HCT116 (cell line): Measurements from ENCODE around the gene ETV7. TPM values are rescaled to one million over a fixed set of nuclear protein-coding genes. Genes with fewer than 3 reads are reported as not detected.

ENCODE experiments used
- ATAC-seq: fragments of 200-7000 bp; cut with Tn5 transposase; 2 replicates; pipeline ENCODE4 v1.9.1; 2020; ENCODE audit warnings: mild to moderate bottlenecking, moderate library complexity
- BruUV-seq: library from RNA; stranded (reverse); fragments of 400-500 nt; replicated peaks from 2 replicates; lab custom pipeline; 2021; lab: Mats Ljungman, UMichigan
- CTCF ChIA-PET: fragments of 300-600 bp; sonication (Branson Sonifier 250); formaldehyde crosslinking; loops from one replicate; lab custom pipeline; 2021; ENCODE audit warnings: antibody characterized with exemption; lab: Charles Lee
- POLR2A ChIA-PET: fragments of 300-600, 350-600 bp; sonication (Branson Sonifier 250); formaldehyde crosslinking; loops from one replicate; lab custom pipeline; 2021; ENCODE audit warnings: antibody characterized with exemption; lab: Charles Lee
- RAD21 ChIA-PET, 2 experiments: fragments of 300-600 bp; sonication (Branson Sonifier 250); formaldehyde crosslinking; loops; one replicate each; lab custom pipeline; 2023; ENCODE audit warnings: low total read pairs in 2 of 2; ENCODE audit not compliant: uncharacterized antibody in 2 of 2, unreplicated experiment in 2 of 2, low non-redundant PET in 1 of 2; lab: Charles Lee
- DNase-seq: peaks from one replicate; pipeline ENCODE4 v3.0.0-alpha.2; 2010; ENCODE audit warnings: low read depth, low spot score
- H2AFZ ChIP-seq: fragments of 200-600 bp; shearing (Covaris generic), sonication (generic); 2 replicates; pipeline ENCODE4 v1.6.1; 2017; ENCODE audit warnings: low read depth, mixed run types, mixed read lengths, antibody characterized with exemption, low read length; ENCODE audit not compliant: poor library complexity, severe bottlenecking
- H3K27ac ChIP-seq: 2 replicates; pipeline ENCODE4 v1.5.1; 2012; ENCODE audit warnings: low read depth, low read length
- H3K27me3 ChIP-seq: fragments of 200-600 bp; sonication (generic); 2 replicates; pipeline ENCODE4 v1.6.1; 2016; ENCODE audit warnings: mixed run types, low read length, mixed read lengths; ENCODE audit not compliant: insufficient read depth
- H3K36me3 ChIP-seq, 2 experiments: fragments of 200-500 bp in 1 of 2; fragments of 200-600 bp in 1 of 2; sonication (Bioruptor generic) in 1 of 2; sonication (generic) in 1 of 2; 2 replicates each; pipeline versions ENCODE4 v1.5.1 to v1.6.1; 2014 to 2016; ENCODE audit warnings: low read length in 2 of 2, inconsistent platforms in 1 of 2, mixed read lengths in 1 of 2, mixed run types in 1 of 2; ENCODE audit not compliant: insufficient read depth in 2 of 2, control insufficient read depth in 1 of 2
- H3K4me1 ChIP-seq, 2 experiments: fragments of 200-600 bp in 1 of 2; sonication (generic) in 1 of 2; 2 replicates each; pipeline versions ENCODE4 v1.5.1 to v1.6.1; 2012 to 2017; ENCODE audit warnings: low read length in 2 of 2, inconsistent platforms in 1 of 2, mild to moderate bottlenecking in 1 of 2, mixed read lengths in 1 of 2, mixed run types in 1 of 2, moderate library complexity in 1 of 2; ENCODE audit not compliant: insufficient read depth in 2 of 2, control insufficient read depth in 1 of 2
- H3K4me2 ChIP-seq: fragments of 200-600 bp; sonication (generic); 2 replicates; pipeline ENCODE4 v1.6.1; 2017; ENCODE audit warnings: mixed run types, low read length, mixed read lengths
- H3K4me3 ChIP-seq, 2 experiments: fragments of 200-600 bp in 1 of 2; sonication (generic) in 1 of 2; replicated peaks in 1 of 2; 2 replicates each; pipeline ENCODE4 v1.5.1; 2011 to 2016; ENCODE audit warnings: low read length in 2 of 2, control low read depth in 1 of 2, low read depth in 1 of 2, mild to moderate bottlenecking in 1 of 2, mixed read lengths in 1 of 2, mixed run types in 1 of 2
- H3K79me2 ChIP-seq: fragments of 200-600 bp; sonication (generic); 2 replicates; pipeline ENCODE4 v1.6.1; 2017; ENCODE audit warnings: mild to moderate bottlenecking, mixed run types, low read length, moderate library complexity, mixed read lengths; ENCODE audit not compliant: insufficient read depth
- H3K9ac ChIP-seq: fragments of 200-600 bp; sonication (generic); 2 replicates; pipeline ENCODE4 v1.6.1; 2016; ENCODE audit warnings: low read length, mixed read lengths
- H3K9me2 ChIP-seq: fragments of 200-600 bp; sonication (generic), shearing (Covaris generic); 2 replicates; pipeline ENCODE4 v1.6.1; 2017; ENCODE audit warnings: mixed run types, mild to moderate bottlenecking, moderate library complexity; ENCODE audit not compliant: insufficient read depth
- H3K9me3 ChIP-seq, 2 experiments: fragments of 200-500 bp in 1 of 2; fragments of 200-600 bp in 1 of 2; sonication (Bioruptor generic) in 1 of 2; sonication (generic) in 1 of 2; 2 replicates each; pipeline ENCODE4 v1.6.1; 2014 to 2017; ENCODE audit warnings: low read length in 2 of 2, mixed read lengths in 2 of 2, inconsistent platforms in 1 of 2, low read depth in 1 of 2, mild to moderate bottlenecking in 1 of 2, mixed run types in 1 of 2, moderate library complexity in 1 of 2; ENCODE audit not compliant: control insufficient read depth in 1 of 2, insufficient read depth in 1 of 2
- H4K20me1 ChIP-seq: fragments of 200-600 bp; sonication (generic), shearing (Covaris generic); 2 replicates; pipeline ENCODE4 v1.6.1; 2017; ENCODE audit warnings: mixed run types, mild to moderate bottlenecking, moderate library complexity; ENCODE audit not compliant: insufficient read depth
- FOSL1 ChIP-seq: IDR thresholded peaks from 2 replicates; pipeline ENCODE4 v1.6.1; 2012; ENCODE audit warnings: low read depth
- RAD21 ChIP-seq: IDR thresholded peaks from 2 replicates; pipeline ENCODE4 v1.6.1; 2012; ENCODE audit warnings: low read depth, mild to moderate bottlenecking
- SP1 ChIP-seq: IDR thresholded peaks from 2 replicates; pipeline ENCODE4 v1.6.1; 2012; ENCODE audit warnings: low read depth
- ZFX ChIP-seq: fragments of 450-650 bp; IDR thresholded peaks from 2 replicates; pipeline ENCODE4 v1.6.1; 2017
- intact Hi-C: fragments of 100-400 bp; cut with micrococcal nuclease; formaldehyde crosslinking; loops from 2 replicates; pipeline ENCODE4 v1.10.0; 2022
- total RNA-seq: library from RNA; stranded (reverse); gene quantifications from one replicate; pipeline ENCODE4 v1.2.1, GENCODE V29; 2021; ENCODE audit not compliant: unreplicated experiment

The ETV7 gene
- total RNA-seq, 1 experiment from 2014 or later: 1.0 TPM

DNA sequence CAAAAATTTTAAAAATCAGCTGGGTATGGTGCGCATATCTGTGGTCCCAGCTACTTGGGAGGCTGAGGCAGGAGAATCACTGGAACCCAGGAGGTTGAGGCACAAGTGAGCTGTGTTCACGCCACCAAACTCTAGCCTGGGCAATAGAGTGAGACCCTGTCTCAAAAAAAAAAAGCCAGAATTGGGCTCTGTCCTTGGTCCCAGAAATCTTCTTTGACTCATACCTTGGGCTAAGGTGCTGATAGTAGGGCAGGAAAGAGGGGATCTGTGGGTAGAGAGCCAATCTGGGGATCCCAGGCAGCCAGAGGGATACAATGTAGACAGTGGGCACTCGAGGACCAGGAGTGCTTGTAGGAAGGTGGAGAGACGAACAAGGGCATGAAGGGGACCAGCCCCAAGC is 13.3 kb downstream of the ETV7 start:
- H3K9me3 ChIP-seq: no peaks in the 10 kb centered on the region
- no peak overlapping the region for H3K27ac ChIP-seq
- H2AFZ ChIP-seq: no peak overlapping the region
- no peak overlapping the region for H3K4me2 ChIP-seq
- H4K20me1 ChIP-seq: no peaks in the 10 kb centered on the region
- DNase-seq: no peak
- TF ChIP-seq SP1: no peak
- TF ChIP-seq FOSL1: no peak
- no peak for TF ChIP-seq ZFX
- no peak for TF ChIP-seq RAD21
- TF ChIP-seq, all 23 proteins: peak for 0
- no peaks in the 10 kb centered on the region for H3K27me3 ChIP-seq
- no peaks in the 10 kb centered on the region for H3K4me1 ChIP-seq
- H3K9me2 ChIP-seq: no peaks in the 10 kb centered on the region
- ChIA-PET POLR2A (no interaction called here), CTCF (no interaction called here), RAD21 (interaction anchor here in 1 of 2 experiments (1.1 kb wide), 1 partner anchor 11 kb away, joined by 4 read pairs; no protein-coding TSS in a partner anchor)
- no peaks in the 10 kb centered on the region for H3K79me2 ChIP-seq
- BruUV-seq: no TSS peak
- no peak overlapping the region for H3K4me3 ChIP-seq
- intact Hi-C loops: no loop called here
- H3K9ac ChIP-seq: no peak overlapping the region
- H3K36me3 ChIP-seq: no peaks in the 10 kb centered on the region
- no peak for ATAC-seq

DNA sequence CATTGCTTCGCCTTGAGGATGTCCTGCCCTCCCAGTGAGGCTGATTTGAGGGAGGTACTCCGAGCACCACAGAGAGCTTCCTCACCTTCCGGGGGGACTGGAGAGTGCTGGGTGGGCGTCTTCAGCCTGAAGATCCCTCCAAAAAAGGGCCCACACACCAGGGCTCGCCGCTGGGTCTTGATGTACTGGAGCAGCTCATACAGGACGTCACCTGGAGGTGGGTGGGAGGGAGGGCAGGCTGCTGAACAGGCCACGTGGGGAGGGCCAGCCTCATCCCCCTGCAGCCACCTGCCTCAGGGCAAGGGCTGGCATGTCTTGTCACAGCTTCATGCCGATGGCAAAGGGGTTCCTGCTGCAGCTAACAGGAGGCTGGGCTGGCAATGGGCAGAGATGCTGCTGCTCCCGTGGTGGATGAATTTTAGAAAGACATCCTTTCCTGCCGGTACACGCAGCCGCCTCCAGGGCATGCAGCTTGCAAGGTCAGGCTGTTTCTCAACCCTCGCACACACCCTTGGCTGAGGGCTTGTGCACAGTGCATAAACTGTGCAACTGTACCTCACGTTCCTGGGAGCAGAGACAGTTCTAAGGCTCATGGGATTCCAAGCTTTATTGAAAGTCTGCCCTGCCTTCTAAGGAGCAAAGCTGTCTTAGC is 14.0 kb downstream of the ETV7 start:
- BruUV-seq: no TSS peak
- CTCF ChIA-PET: no interaction called here
- no peak for DNase-seq

More for the DNA sequence above, 14.0 kb downstream of the ETV7 start:
- no peaks in the 10 kb centered on the region for H4K20me1 ChIP-seq
- POLR2A ChIA-PET: no interaction called here
- no peak overlapping the region for H3K9ac ChIP-seq
- H3K9me2 ChIP-seq: no peaks in the 10 kb centered on the region
- no peaks in the 10 kb centered on the region for H3K27me3 ChIP-seq
- no peak overlapping the region for H3K4me2 ChIP-seq
- RAD21 ChIA-PET: no interaction called here
- no peaks in the 10 kb centered on the region for H3K79me2 ChIP-seq
- peak; percentile 40; the same call in 1 of the 2 replicates for ATAC-seq
- H2AFZ ChIP-seq: no peak overlapping the region
- intact Hi-C loops: no loop called here
- H3K36me3 ChIP-seq: no peaks in the 10 kb centered on the region
- no peaks in the 10 kb centered on the region for H3K9me3 ChIP-seq
- no peak for TF ChIP-seq RAD21
- H3K4me1 ChIP-seq: no peaks in the 10 kb centered on the region
- H3K4me3 ChIP-seq: no peak overlapping the region
- H3K27ac ChIP-seq: no peak overlapping the region
